ENCODE measurements around the gene DENND1B.

The DENND1B gene

GRCh38 chr1:197462539-197462938, 312.7 kb downstream of the DENND1B start:
- no peak for DNase-seq

Measured in fibroblast of skin of right biceps (primary cell).